Activated T-cell treated with anti-CD3 and anti-CD28 coated beads, Interleukin-2, amount 50 U/mL, for 4 hours (primary cell): Measurements from ENCODE around the gene EPOP. TPM values are rescaled to one million over a fixed set of nuclear protein-coding genes. Genes with fewer than 3 reads are reported as not detected.
A peak's percentile ranks its signal among the peaks of the same experiment; 100 is the strongest.

Experiments used
- ATAC-seq, 2 donors: fragments of 200-7000 bp; cut with Tn5 transposase; one replicate each; pipeline ENCODE4 v1.10.0; 2021
- DNase-seq: peaks from one replicate; pipeline ENCODE4 v3.0.0-alpha.2; 2020
- H3K27me3 Mint-ChIP-seq: one replicate; pipeline ENCODE4 v1.8.0; 2021; ENCODE audit warnings: low read depth, mixed read lengths
- H3K36me3 Mint-ChIP-seq: one replicate; pipeline ENCODE4 v1.8.0; 2022; ENCODE audit warnings: mixed read lengths; ENCODE audit not compliant: insufficient read depth
- H3K4me1 Mint-ChIP-seq: one replicate; pipeline ENCODE4 v1.8.0; 2021; ENCODE audit warnings: low read depth, mixed read lengths
- H3K4me3 Mint-ChIP-seq: one replicate; pipeline ENCODE4 v1.8.0; 2021; ENCODE audit warnings: mild to moderate bottlenecking, moderate library complexity, mixed read lengths
- H3K9me3 Mint-ChIP-seq: one replicate; pipeline ENCODE4 v1.8.0; 2021; ENCODE audit warnings: mixed read lengths
- total RNA-seq, 3 donors: library from RNA; stranded (reverse); gene quantifications; one replicate each; pipeline ENCODE4 v1.2.1, GENCODE V29; 2021

The EPOP gene
- total RNA-seq, 3 donors from 2014 or later, result 110 to 131 (median 110) TPM

- H3K27me3 Mint-ChIP-seq, result no peaks in the 10 kb centered on the region
- peaks cover 50% of the 10 kb centered on the region for H3K36me3 Mint-ChIP-seq
- H3K4me3 Mint-ChIP-seq, result peak overlapping the region; percentile 37
These were observed 35.3 kb upstream of the EPOP start for GRCh38 chr17:38709864-38710603.

DNA sequence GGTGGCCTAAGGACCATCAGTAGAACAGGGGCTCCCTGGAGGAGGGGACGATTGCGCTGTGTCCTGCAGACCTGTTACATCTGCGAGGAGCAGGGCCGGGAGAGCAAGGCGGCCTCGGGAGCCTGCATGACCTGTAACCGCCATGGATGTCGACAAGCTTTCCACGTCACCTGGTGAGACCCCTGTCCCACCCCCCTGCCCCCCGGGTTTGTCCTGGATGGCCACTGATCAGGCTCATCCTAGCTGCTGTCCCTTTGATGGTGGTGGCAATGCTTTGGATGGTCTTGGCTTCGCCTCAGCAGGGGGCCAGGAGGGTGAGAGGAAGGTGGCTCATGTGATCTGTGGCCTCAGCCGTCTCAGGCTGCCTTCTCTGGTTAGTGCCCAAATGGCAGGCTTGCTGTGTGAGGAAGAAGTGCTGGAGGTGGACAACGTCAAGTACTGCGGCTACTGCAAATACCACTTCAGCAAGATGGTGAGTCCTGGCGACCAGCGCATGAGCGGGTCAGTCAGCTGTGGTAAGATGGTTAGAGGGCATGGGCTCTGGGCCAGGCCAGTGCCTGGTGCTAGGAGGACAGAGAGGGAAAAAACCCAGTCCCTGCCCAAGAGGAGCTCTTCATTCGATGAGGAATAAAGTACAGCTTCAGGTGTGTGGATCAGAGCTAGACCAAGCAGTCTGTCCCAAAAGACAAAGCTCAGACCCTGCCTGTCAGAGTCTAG is 34.5 kb upstream of the EPOP start:
- H3K27me3 Mint-ChIP-seq, result no peaks in the 10 kb centered on the region

More at GRCh38 chr17:38709864-38710603, 35.3 kb upstream of the EPOP start:
- DNase-seq (no peak), ATAC-seq (no peak)
- H3K4me1 Mint-ChIP-seq, result peaks cover 49% of the 10 kb centered on the region
- H3K9me3 Mint-ChIP-seq, result no peaks in the 10 kb centered on the region

GRCh38 chr17:38707678-38708351 is 33.1 kb upstream of the EPOP start:
- Mint-ChIP-seq H3K4me3 (peak overlapping the region; percentile 97), H3K36me3 (peaks cover 41% of the 10 kb centered on the region), H3K4me1 (peaks cover 40% of the 10 kb centered on the region), H3K27me3 (no peaks in the 10 kb centered on the region), H3K9me3 (no peaks in the 10 kb centered on the region)
- DNase-seq (no peak), ATAC-seq (no peak)

More for the DNA sequence above, 34.5 kb upstream of the EPOP start:
- no peaks in the 10 kb centered on the region for H3K9me3 Mint-ChIP-seq
- peaks cover 43% of the 10 kb centered on the region for H3K4me1 Mint-ChIP-seq
- H3K4me3 Mint-ChIP-seq, result no peak overlapping the region
- H3K36me3 Mint-ChIP-seq, result peaks cover 47% of the 10 kb centered on the region
- DNase-seq, result no peak
- ATAC-seq, result no peak

DNA sequence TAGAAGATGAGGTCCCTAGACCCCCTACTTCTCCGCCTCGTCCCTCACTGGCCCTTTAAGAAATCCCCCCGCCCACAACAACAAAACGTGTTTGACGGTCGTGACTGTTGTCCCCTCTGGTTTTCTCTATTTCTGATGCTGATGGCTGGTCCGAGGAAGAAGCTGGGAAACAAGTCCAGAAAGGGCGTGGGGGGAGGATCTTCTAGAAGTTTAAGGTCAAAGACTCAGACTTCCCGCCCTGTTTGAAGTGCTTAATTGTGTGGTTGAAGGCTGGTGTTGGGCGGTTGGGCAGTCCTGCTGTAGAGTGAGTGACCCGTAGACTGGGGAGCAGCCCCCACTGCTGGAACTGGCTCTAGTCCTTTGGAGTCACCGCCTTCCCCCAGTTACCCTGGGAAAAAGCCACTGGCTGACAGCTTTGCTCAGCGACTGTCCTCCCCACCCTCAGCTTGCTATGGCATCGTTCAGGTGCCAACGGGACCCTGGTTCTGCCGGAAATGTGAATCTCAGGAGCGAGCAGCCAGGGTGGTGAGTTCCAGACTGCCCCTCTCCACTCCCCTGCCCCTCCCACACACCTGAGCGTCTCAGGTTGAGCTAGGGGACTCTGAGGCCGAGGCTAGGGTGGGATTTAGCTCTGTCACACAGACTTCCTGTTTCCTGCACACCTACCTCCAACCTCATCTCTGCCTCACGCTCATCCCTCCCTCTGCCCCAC is 31.9 kb upstream of the EPOP start:
- H3K4me3 Mint-ChIP-seq, result peak overlapping the region; percentile 97
- H3K4me1 Mint-ChIP-seq, result peaks cover 42% of the 10 kb centered on the region
- peaks cover 40% of the 10 kb centered on the region for H3K36me3 Mint-ChIP-seq
- no peak for ATAC-seq
- H3K9me3 Mint-ChIP-seq, result no peaks in the 10 kb centered on the region
- H3K27me3 Mint-ChIP-seq, result no peaks in the 10 kb centered on the region
- peak; percentile 54 for DNase-seq

GRCh38 chr17:38705803-38706504 is 31.2 kb upstream of the EPOP start:
- H3K4me1 Mint-ChIP-seq, result peaks cover 41% of the 10 kb centered on the region

GRCh38 chr17:38705523-38705802 is 30.7 kb upstream of the EPOP start:
- DNase-seq (no peak), ATAC-seq (no peak)
- Mint-ChIP-seq H3K9me3 (peaks cover 1% of the 10 kb centered on the region), H3K27me3 (no peaks in the 10 kb centered on the region), H3K36me3 (peaks cover 31% of the 10 kb centered on the region), H3K4me1 (peaks cover 44% of the 10 kb centered on the region), H3K4me3 (peak overlapping the region; percentile 97)

More at GRCh38 chr17:38705803-38706504, 31.2 kb upstream of the EPOP start:
- ATAC-seq, result no peak
- H3K4me3 Mint-ChIP-seq, result peak overlapping the region; percentile 97
- H3K27me3 Mint-ChIP-seq, result no peaks in the 10 kb centered on the region
- DNase-seq, result peak; percentile 47
- H3K9me3 Mint-ChIP-seq, result no peaks in the 10 kb centered on the region
- peaks cover 36% of the 10 kb centered on the region for H3K36me3 Mint-ChIP-seq

- DNase-seq, result peak; percentile 88
- H3K36me3 Mint-ChIP-seq, result peaks cover 25% of the 10 kb centered on the region
- peak within 1 kb of the TSS; percentile 97 for H3K4me3 Mint-ChIP-seq
- H3K9me3 Mint-ChIP-seq, result peaks cover 5% of the 10 kb centered on the region
- ATAC-seq, result peak; percentile 9 to 11
- H3K27me3 Mint-ChIP-seq, result no peaks in the 10 kb centered on the region
- peaks cover 44% of the 10 kb centered on the region for H3K4me1 Mint-ChIP-seq
These were observed 30.1 kb upstream of the EPOP start, which contains the start of gene MLLT6 for GRCh38 chr17:38704606-38705522. Gene MLLT6, plus strand, starts transcription at chr17:38705273. Its CDS starts 360 bp downstream, at chr17:38705633.

GRCh38 chr17:38703742-38704605 is 29.2 kb upstream of the EPOP start:
- peaks cover 18% of the 10 kb centered on the region for H3K36me3 Mint-ChIP-seq
- ATAC-seq, result peak; percentile 2 to 7
- peak overlapping the region; percentile 97 for H3K4me3 Mint-ChIP-seq
- H3K9me3 Mint-ChIP-seq, result peaks cover 5% of the 10 kb centered on the region
- peaks cover 45% of the 10 kb centered on the region for H3K4me1 Mint-ChIP-seq
- peak; percentile 84 for DNase-seq
- no peaks in the 10 kb centered on the region for H3K27me3 Mint-ChIP-seq

DNA sequence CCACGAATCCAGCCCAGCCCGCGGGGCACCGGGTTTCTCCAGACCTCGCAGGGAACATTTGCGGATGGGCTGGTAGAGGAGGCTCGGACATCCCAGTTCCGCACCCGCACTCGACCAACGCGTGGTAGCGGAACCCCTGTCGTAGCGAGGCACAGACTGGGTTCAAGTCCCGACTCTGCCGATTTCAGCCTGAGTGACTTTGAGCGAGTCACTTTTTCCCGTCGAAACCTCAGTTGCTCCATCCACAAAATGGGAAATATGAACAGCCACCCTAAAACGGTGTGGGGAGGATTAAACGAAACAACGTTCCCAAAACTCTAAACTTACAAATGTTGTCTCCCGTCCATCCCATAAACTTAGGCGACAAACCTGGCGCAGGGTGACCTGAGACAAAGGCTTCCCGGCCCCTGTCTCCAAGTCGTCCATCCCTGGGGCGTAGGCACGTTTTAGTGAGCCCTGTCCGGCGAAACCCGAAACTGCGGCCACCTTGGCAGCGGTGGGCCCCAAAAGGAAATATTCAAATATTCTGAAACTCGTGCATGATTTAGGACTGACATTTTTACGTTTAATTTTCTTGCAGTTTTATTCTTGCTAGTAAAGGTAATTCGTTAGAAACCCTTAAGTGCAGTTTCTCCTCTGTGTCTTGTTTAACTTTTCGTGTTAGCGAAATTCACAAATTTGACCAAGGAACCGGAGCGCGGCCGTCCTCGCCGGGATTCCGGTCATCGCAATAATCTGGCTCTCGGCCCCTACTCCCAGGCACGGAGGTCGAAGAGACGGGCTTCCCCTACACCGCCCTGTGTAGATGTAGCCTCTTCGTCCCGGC is 28.4 kb upstream of the EPOP start:
- peaks cover 16% of the 10 kb centered on the region for H3K36me3 Mint-ChIP-seq
- H3K9me3 Mint-ChIP-seq, result peaks cover 5% of the 10 kb centered on the region
- ATAC-seq (no peak), DNase-seq (peak; percentile 47)
- H3K4me1 Mint-ChIP-seq, result peaks cover 45% of the 10 kb centered on the region
- H3K27me3 Mint-ChIP-seq, result no peaks in the 10 kb centered on the region
- H3K4me3 Mint-ChIP-seq, result peak overlapping the region; percentile 97

- H3K4me1 Mint-ChIP-seq, result peaks cover 45% of the 10 kb centered on the region
- ATAC-seq (peak; percentile 28 to 33), DNase-seq (peak; percentile 69)
- peak overlapping the region; percentile 97 for H3K4me3 Mint-ChIP-seq
- no peaks in the 10 kb centered on the region for H3K27me3 Mint-ChIP-seq
- peaks cover 8% of the 10 kb centered on the region for H3K36me3 Mint-ChIP-seq
- peaks cover 5% of the 10 kb centered on the region for H3K9me3 Mint-ChIP-seq
These were observed 27.6 kb upstream of the EPOP start for GRCh38 chr17:38702166-38702915.
